A549 treated with Hydrocortisone at 1 μM for 4 hours (cell line): ENCODE results near the gene EIF6. TPM values are rescaled to one million over a fixed set of nuclear protein-coding genes. Genes with fewer than 3 reads are reported as not detected.

Source experiments
- total RNA-seq: library from RNA; stranded (reverse); fragments of 200-300 nt; extraction: Qiagen RNA extraction; gene quantifications from 5 replicates; pipeline ENCODE4 v1.2.3, GENCODE V29; 2022

Gene EIF6
- total RNA-seq, result 382 to 457 TPM (median 425 TPM) in 5 replicates

GRCh38 chr20:35284267-35284991 is at the start of gene EIF6:
Gene EIF6 (minus strand): TSS chr20:35284772. CDS start chr20:35284487, 285 bp downstream.

GRCh38 chr20:35291654-35292503 is 7.3 kb upstream of the EIF6 start, which contains the start of gene FAM83C:
Gene FAM83C (minus strand): TSS chr20:35292425. CDS start chr20:35292304, 121 bp downstream.

GRCh38 chr20:35277531-35278395 is 6.8 kb downstream of the EIF6 start, which contains the start of gene MMP24OS:
Gene MMP24OS (minus strand): TSS chr20:35278122. CDS start chr20:35277929, 193 bp downstream.

Other genes starting within 250 kb of the EIF6 start
- 58.4 to 66.2 TPM (median 62.9 TPM) in 5 replicates for gene TRPC4AP, start 192.0 kb downstream of the EIF6 start, total RNA-seq
- 53.4 to 59.5 TPM (median 56.5 TPM) in 5 replicates for gene EDEM2, start 137.4 kb downstream of the EIF6 start, total RNA-seq
- 105 to 147 TPM (median 140 TPM) in 5 replicates for gene PROCR, start 112.7 kb downstream of the EIF6 start, total RNA-seq
- 29.2 to 32.4 TPM (median 29.6 TPM) in 5 replicates for gene MMP24, start 58.1 kb downstream of the EIF6 start, total RNA-seq
- 50.7 to 101 TPM (median 84.2 TPM) in 5 replicates for gene MMP24OS, start 6.7 kb downstream of the EIF6 start, total RNA-seq
- gene FAM83C, start 7.7 kb upstream of the EIF6 start, total RNA-seq, result 0.06 to 0.16 TPM (median 0.13 TPM) in 5 replicates
- 29.1 to 42.9 TPM (median 30.5 TPM) in 5 replicates for gene UQCC1, start 127.2 kb upstream of the EIF6 start, total RNA-seq
- not detected in 5 replicates for gene GDF5, start 153.5 kb upstream of the EIF6 start, total RNA-seq
- gene CEP250, start 170.8 kb upstream of the EIF6 start, total RNA-seq, result 23.0 to 30.0 TPM (median 26.8 TPM) in 5 replicates
- not detected in 5 replicates for gene C20orf173, start 244.9 kb upstream of the EIF6 start, total RNA-seq